Measurements from ENCODE around the gene GRK5.

DNA sequence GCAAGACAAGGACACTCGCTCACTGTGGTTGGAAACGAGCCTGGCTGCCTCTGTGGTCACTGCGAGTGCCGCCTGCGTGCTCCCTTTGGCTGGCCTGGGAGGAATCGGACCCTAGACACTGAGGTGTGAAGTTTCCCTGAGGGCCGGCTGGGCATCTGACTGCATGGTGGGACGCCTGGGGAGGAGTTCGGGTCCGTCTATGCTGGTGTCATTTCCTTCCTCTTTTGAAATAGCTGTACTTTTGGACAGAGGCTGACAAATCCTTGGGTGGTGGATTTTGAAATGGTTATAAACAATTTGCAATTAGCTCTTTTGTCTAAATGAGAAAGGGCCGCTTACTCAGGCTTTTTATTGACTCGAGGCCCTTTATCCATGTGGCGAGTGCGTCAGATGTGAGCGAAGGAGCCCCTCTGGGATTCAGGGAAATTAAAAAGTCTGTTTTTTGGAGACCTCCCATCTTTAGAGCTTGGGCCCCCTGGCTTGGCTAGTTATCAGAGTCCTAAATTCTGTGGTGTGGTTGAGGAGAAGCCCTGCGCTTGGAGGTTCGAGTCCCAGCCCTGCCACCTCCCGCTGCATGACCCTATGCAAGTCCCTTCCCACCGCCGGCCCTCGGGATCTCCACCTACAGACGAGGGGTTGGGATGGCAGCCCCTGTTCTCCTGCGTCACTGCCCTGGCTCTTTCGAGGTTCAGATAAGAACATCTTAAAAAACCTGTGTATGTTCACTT lies 188.1 kb downstream of the GRK5 start:
- TF ChIP-seq GATA3 (IDR thresholded peaks at IDR 0.05; ENCODE audit: low read depth, low read length) = no peak
- no peak for TF ChIP-seq GATA2 (IDR thresholded peaks at IDR 0.05; ENCODE audit: low read depth, low read length)

Data from SH-SY5Y (cell line).